Measurements from ENCODE around the gene METAP1.
A peak's percentile ranks its signal among the peaks of the same experiment; 100 is the strongest.
"Not testable (repeated sequence)": the region's sequence is repeated elsewhere in the genome, so short reads cannot be mapped to it uniquely, and the experiment has no call there.

The METAP1 gene

GRCh38 chr4:98992835-98993234 is 2.7 kb upstream of the METAP1 start:
- not testable (repeated sequence) for H3K27ac Mint-ChIP-seq, H3K4me3 Mint-ChIP-seq, H3K27me3 Mint-ChIP-seq, H3K9me3 Mint-ChIP-seq, DNase-seq, ATAC-seq
- H3K4me1 Mint-ChIP-seq = peaks cover 23% of the 10 kb centered on the region

DNA sequence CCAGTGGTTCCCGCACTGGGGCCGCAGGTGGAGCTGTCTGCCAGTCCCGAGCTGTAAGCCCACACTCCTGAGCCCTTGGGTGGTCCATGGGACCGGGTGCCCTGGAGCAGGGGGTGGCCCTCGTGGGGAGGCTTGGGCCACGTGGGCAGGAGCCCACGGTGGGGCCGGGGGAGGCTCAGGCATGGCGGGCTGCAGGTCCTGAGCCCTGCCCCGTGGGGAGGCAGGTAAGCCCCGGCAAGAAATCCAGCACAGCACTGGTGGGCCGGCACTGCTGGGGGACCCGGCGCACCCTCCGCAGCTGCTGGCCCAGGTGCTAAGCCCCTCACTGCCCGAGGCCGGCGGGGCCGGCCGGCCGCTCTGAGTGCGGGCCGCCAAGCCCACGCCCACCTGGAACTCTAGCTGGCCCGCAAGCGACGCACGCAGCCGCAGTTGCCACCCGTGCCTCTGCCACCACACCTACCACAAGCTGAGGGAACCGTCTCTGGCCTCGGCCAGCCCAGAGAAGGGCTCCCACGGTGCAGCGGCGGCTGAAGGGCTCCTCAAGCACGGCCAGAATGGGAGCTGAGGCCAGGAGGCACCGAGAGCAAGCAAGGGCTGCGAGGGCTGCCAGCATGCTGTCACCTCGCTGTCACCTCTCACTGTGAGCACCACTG is 2.0 kb upstream of the METAP1 start:
- H3K9me3 Mint-ChIP-seq = no peaks in the 10 kb centered on the region
- ATAC-seq (no peak), DNase-seq (no peak)
- H3K27me3 Mint-ChIP-seq = no peaks in the 10 kb centered on the region
- H3K4me3 Mint-ChIP-seq = no peak overlapping the region
- peaks cover 28% of the 10 kb centered on the region for H3K4me1 Mint-ChIP-seq
- no peak overlapping the region for H3K27ac Mint-ChIP-seq

GRCh38 chr4:98994474-98995182 is 893 bp upstream of the METAP1 start:
- ATAC-seq = no peak

GRCh38 chr4:98996056-98996764 is 689 bp downstream of the METAP1 start:
- Mint-ChIP-seq H3K27me3 (no peaks in the 10 kb centered on the region), H3K9me3 (no peaks in the 10 kb centered on the region), H3K4me3 (peak overlapping the region; percentile 72 to 87), H3K27ac (peak overlapping the region; percentile 57 to 65), H3K4me1 (peaks cover 43% of the 10 kb centered on the region)
- DNase-seq = no peak
- no peak for ATAC-seq

More at GRCh38 chr4:98994474-98995182, 893 bp upstream of the METAP1 start:
- Mint-ChIP-seq H3K4me3 (peak overlapping the region; percentile 87 to 93), H3K27me3 (no peaks in the 10 kb centered on the region), H3K4me1 (peaks cover 29% of the 10 kb centered on the region), H3K27ac (peak overlapping the region; percentile 95 to 97), H3K9me3 (no peaks in the 10 kb centered on the region)
- DNase-seq = peak in 1 of 2 donors; percentile 5

GRCh38 chr4:98996765-98997068 is 1.2 kb downstream of the METAP1 start:
- Mint-ChIP-seq H3K9me3 (no peaks in the 10 kb centered on the region), H3K27ac (peak overlapping the region; percentile 57 to 65), H3K4me1 (peaks cover 43% of the 10 kb centered on the region), H3K4me3 (peak overlapping the region; percentile 72 to 87), H3K27me3 (no peaks in the 10 kb centered on the region)
- DNase-seq = no peak
- ATAC-seq = no peak

DNA sequence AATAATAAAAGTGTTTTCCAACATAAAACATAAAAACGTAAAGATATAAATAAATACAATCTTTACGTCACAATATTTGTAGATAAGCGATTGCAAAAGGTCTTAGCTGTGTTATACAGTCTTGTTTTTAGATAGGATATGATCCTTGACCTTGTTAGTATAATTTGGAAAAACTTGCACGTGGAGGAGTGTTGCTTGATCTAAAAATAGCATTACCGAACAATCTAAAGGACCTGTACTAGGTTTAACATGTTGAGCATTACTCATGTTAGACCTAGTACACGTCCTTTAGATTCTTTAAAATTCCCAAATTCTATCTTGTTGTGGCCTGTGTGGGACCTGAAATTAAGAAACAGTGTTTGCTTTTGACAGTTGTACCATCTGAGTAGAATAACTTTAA is 1.6 kb downstream of the METAP1 start:
- no peak overlapping the region for H3K27ac Mint-ChIP-seq
- H3K4me1 Mint-ChIP-seq = peaks cover 44% of the 10 kb centered on the region
- ATAC-seq (no peak), DNase-seq (no peak)
- H3K27me3 Mint-ChIP-seq = no peaks in the 10 kb centered on the region
- peak overlapping the region in 1 of 2 donors; percentile 87 for H3K4me3 Mint-ChIP-seq
- no peaks in the 10 kb centered on the region for H3K9me3 Mint-ChIP-seq

- Mint-ChIP-seq H3K27me3 (no peaks in the 10 kb centered on the region), H3K27ac (no peak overlapping the region), H3K9me3 (no peaks in the 10 kb centered on the region), H3K4me3 (peak overlapping the region in 1 of 2 donors; percentile 46), H3K4me1 (peaks cover 55% of the 10 kb centered on the region)
- DNase-seq (no peak), ATAC-seq (no peak)
These were observed 3.0 kb downstream of the METAP1 start for GRCh38 chr4:98998551-98998950.

DNA sequence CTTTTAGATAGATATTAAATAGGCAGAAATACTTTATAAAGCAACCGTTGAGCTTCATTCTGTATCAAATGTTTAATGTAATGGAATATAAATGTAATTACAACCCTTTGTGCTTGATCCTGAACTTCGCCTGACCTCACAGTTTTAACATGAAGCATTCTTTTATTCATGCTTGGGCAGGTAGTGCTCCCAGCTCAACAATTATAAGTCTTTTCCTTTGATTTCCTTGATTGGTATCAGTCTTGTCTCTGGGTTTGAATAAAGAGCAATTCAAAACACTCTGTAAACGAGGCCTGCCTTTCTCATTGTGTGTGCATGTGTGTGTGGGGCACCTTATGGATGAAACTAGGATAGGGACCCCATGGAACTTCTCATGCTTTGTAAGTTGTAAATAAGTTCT is 6.8 kb downstream of the METAP1 start:
- Mint-ChIP-seq H3K4me1 (peaks cover 44% of the 10 kb centered on the region), H3K9me3 (no peaks in the 10 kb centered on the region), H3K4me3 (no peak overlapping the region), H3K27ac (no peak overlapping the region), H3K27me3 (no peaks in the 10 kb centered on the region)
- DNase-seq = no peak
- no peak for ATAC-seq

- H3K4me1 Mint-ChIP-seq = peaks cover 18% of the 10 kb centered on the region
These were observed 12.5 kb downstream of the METAP1 start for GRCh38 chr4:99008051-99008450.

DNA sequence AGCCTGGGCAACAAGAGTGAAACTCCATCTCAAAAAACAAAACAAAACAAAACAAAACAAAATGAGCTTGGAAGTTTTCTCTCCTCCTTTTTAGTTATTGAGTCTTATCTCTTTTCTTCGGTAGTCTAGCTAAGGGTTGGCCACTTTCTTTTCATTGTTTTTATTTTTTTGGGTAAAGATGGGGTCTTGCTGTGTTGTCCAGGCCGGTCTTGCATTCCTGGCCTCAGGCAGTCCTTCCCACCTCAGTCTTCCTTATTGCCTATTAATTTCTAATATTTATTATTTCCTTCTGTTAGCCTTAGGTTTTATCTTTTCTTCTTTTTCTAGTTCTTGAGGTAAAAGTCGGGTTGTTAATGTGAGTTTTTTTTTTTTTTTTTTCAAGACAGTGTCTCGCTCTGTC is 16.4 kb downstream of the METAP1 start:
- H3K4me3 Mint-ChIP-seq = no peak overlapping the region
- no peak overlapping the region for H3K27ac Mint-ChIP-seq
- no peaks in the 10 kb centered on the region for H3K27me3 Mint-ChIP-seq
- DNase-seq (no peak), ATAC-seq (no peak)
- peaks cover 18% of the 10 kb centered on the region for H3K4me1 Mint-ChIP-seq
- peaks cover 11 to 13% of the 10 kb centered on the region in 2 donors for H3K9me3 Mint-ChIP-seq

More at GRCh38 chr4:99008051-99008450, 12.5 kb downstream of the METAP1 start:
- no peak overlapping the region for H3K27ac Mint-ChIP-seq
- peaks cover 11 to 13% of the 10 kb centered on the region in 2 donors for H3K9me3 Mint-ChIP-seq
- no peak for ATAC-seq
- no peak for DNase-seq
- no peak overlapping the region for H3K4me3 Mint-ChIP-seq
- H3K27me3 Mint-ChIP-seq = no peaks in the 10 kb centered on the region

GRCh38 chr4:99013402-99013843 is 17.9 kb downstream of the METAP1 start:
- H3K4me3 Mint-ChIP-seq = no peak overlapping the region
- peaks cover 11 to 13% of the 10 kb centered on the region in 2 donors for H3K9me3 Mint-ChIP-seq
- DNase-seq = no peak
- no peaks in the 10 kb centered on the region for H3K27me3 Mint-ChIP-seq
- H3K4me1 Mint-ChIP-seq = peaks cover 6% of the 10 kb centered on the region
- no peak overlapping the region for H3K27ac Mint-ChIP-seq
- no peak for ATAC-seq

GRCh38 chr4:99013884-99014523 is 18.5 kb downstream of the METAP1 start:
- no peaks in the 10 kb centered on the region for H3K27me3 Mint-ChIP-seq
- H3K27ac Mint-ChIP-seq = no peak overlapping the region
- no peak for ATAC-seq
- no peak overlapping the region for H3K4me3 Mint-ChIP-seq
- H3K4me1 Mint-ChIP-seq = peaks cover 6% of the 10 kb centered on the region
- H3K9me3 Mint-ChIP-seq = peaks cover 11 to 13% of the 10 kb centered on the region in 2 donors
- DNase-seq = no peak

DNA sequence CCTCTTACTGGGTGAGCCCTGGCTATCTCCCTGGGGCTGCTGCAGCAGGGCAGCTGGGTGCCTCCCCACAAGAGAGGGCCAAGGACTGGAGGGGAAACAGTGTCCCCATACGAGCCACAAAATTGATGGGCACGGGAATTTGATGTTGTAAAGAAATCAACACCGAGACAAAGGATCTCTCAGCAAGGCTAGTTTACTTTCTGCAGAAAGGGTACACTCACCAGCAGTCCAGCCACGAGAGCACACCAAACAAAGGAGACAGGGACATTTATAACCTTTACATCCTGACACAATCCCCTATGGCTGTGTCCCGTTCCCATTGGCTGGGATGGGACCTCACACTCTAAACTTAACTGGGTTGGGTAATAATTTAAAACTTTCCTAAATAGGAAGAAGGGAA is 25.9 kb downstream of the METAP1 start:
- H3K4me1 Mint-ChIP-seq = peaks cover 34% of the 10 kb centered on the region
- H3K4me3 Mint-ChIP-seq = no peak overlapping the region
- peak overlapping the region; percentile 6 to 62 for H3K27ac Mint-ChIP-seq
- no peak for DNase-seq
- H3K9me3 Mint-ChIP-seq = peaks cover 17 to 22% of the 10 kb centered on the region in 2 donors
- no peak for ATAC-seq
- no peaks in the 10 kb centered on the region for H3K27me3 Mint-ChIP-seq

DNA sequence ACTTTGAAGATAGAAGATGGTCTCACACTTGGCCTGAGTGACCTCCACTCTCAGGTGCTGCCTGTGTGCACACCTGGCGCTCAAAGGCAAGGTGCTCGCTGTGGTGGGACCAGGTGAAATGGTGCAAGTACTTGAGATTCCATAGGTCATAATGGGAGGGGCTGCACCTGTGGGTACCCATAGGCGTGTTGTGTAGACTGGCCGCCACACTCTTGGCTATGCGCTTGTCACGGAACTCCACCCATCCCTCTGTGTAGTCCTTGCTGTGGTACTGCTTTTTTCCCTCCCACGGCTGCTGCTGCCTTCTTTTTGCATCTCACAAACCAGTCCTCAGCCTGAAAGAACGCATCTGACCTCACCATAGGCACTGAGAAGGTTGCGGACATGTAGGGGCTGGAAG is 27.0 kb downstream of the METAP1 start:
- H3K4me3 Mint-ChIP-seq = no peak overlapping the region
- H3K4me1 Mint-ChIP-seq = peaks cover 36% of the 10 kb centered on the region
- H3K27ac Mint-ChIP-seq = no peak overlapping the region
- peaks cover 17 to 22% of the 10 kb centered on the region in 2 donors for H3K9me3 Mint-ChIP-seq
- DNase-seq = no peak
- H3K27me3 Mint-ChIP-seq = no peaks in the 10 kb centered on the region
- ATAC-seq = no peak

DNA sequence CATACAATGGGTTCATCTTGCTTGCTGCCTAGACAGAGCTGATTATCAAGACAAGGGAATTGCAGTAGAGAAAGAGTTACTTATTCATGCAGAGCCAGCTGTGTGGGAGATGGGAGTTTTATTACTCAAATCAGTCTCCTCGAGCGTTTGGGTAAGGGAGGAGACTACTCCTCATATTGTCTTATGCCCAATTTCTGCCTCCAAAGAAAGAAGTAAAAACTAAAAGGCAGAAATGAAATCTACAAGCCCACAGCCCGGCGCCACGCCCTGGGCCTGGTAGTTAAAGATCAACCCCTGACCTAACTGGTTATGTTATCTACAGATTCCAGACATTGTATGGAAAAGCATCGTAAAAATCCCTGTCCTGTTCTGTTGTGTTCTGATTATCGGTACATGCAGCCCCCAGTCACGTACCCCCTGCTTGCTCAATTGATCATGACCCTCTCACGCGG is 28.3 kb downstream of the METAP1 start:
- Mint-ChIP-seq H3K4me1 (peaks cover 36% of the 10 kb centered on the region), H3K9me3 (peaks cover 17 to 22% of the 10 kb centered on the region in 2 donors)
- H3K27ac Mint-ChIP-seq, ATAC-seq, H3K27me3 Mint-ChIP-seq, H3K4me3 Mint-ChIP-seq, DNase-seq: not testable (repeated sequence)
